ENCODE measurements around the gene SAXO2.
"Not testable (repeated sequence)": the region's sequence is repeated elsewhere in the genome, so short reads cannot be mapped to it uniquely, and the experiment has no call there.

GRCh38 chr15:82221535-82221934 is 41.1 kb upstream of the SAXO2 start:
- peak; percentile 5 to 30 (median 8) for TF ChIP-seq CTCF (optimal IDR thresholded peaks at IDR 0.05 in 1 of 3, IDR thresholded peaks at IDR 0.05 in 1 of 3, conservative IDR thresholded peaks at IDR 0.05 in 1 of 3; ENCODE audit: extremely low read depth in 1 of 3, insufficient read depth in 2 of 3, low read length in 3 of 3)
- TF ChIP-seq EZH2 (IDR thresholded peaks at IDR 0.05; ENCODE audit: low read length) = not testable (repeated sequence)
